IMR-90 (cell line): ENCODE results near the gene IFFO2. TPM values are rescaled to one million over a fixed set of nuclear protein-coding genes. Genes with fewer than 3 reads are reported as not detected.

Experiments used
- ATAC-seq: fragments of 200-7000 bp; cut with Tn5 transposase; 2 replicates; pipeline ENCODE4 v1.9.1; 2020; ENCODE audit warnings: low read depth, mild to moderate bottlenecking, moderate library complexity
- BruUV-seq: library from RNA; stranded (reverse); fragments of 400-500 nt; replicated peaks from 2 replicates; lab custom pipeline; 2021; lab: Mats Ljungman, UMichigan
- CTCF ChIA-PET: fragments of 300-600 bp; formaldehyde crosslinking; extraction: SDS; loops from one replicate; lab custom pipeline; 2021; ENCODE audit warnings: antibody characterized with exemption; lab: Yijun Ruan, JAX
- POLR2A ChIA-PET: fragments of 300-600 bp; sonication (Branson Sonifier 250); formaldehyde crosslinking; loops from one replicate; lab custom pipeline; 2022; ENCODE audit warnings: antibody characterized with exemption; ENCODE audit not compliant: unreplicated experiment; lab: Charles Lee
- DNase-seq: peaks from one replicate; pipeline ENCODE4 v3.0.0; 2013
- H2AFZ ChIP-seq: replicated peaks from 2 replicates; pipeline ENCODE3; 2013; ENCODE audit warnings: low read length, mild to moderate bottlenecking; ENCODE audit not compliant: poor library complexity
- H2AK5ac ChIP-seq: 2 replicates; pipeline ENCODE4 v1.6.1; 2013; ENCODE audit warnings: low read depth, low read length, inconsistent platforms
- H2AK9ac ChIP-seq: replicated peaks from 2 replicates; pipeline ENCODE3; 2013; ENCODE audit warnings: mild to moderate bottlenecking, low read depth, low read length, moderate library complexity; ENCODE audit not compliant: poor library complexity
- H2BK120ac ChIP-seq: 2 replicates; pipeline ENCODE4 v1.6.1; 2013; ENCODE audit warnings: low read depth, low read length, inconsistent platforms
- H2BK15ac ChIP-seq: 3 replicates; pipeline ENCODE4 v1.6.1; 2013; ENCODE audit warnings: low read depth, low read length, inconsistent platforms
- H2BK20ac ChIP-seq: 2 replicates; pipeline ENCODE4 v1.6.1; 2013; ENCODE audit warnings: low read depth, mild to moderate bottlenecking, inconsistent platforms, low read length, moderate library complexity
- H2BK5ac ChIP-seq: 2 replicates; pipeline ENCODE4 v1.6.1; 2013; ENCODE audit warnings: mild to moderate bottlenecking, low read depth, low read length, inconsistent platforms; ENCODE audit not compliant: poor library complexity, severe bottlenecking
- H3K14ac ChIP-seq: replicated peaks from 2 replicates; pipeline ENCODE4 v1.6.1; 2013; ENCODE audit warnings: low read depth, low read length, inconsistent platforms
- H3K18ac ChIP-seq: 2 replicates; pipeline ENCODE4 v1.6.1; 2013; ENCODE audit warnings: low read depth, low read length, control low read depth
- H3K23ac ChIP-seq: 2 replicates; pipeline ENCODE4 v1.6.1; 2013; ENCODE audit warnings: low read depth, low read length, inconsistent platforms
- H3K27ac ChIP-seq: 2 replicates; pipeline ENCODE4 v1.5.1; 2013; ENCODE audit warnings: mild to moderate bottlenecking, control low read depth, low read length; ENCODE audit not compliant: insufficient read depth
- H3K27me3 ChIP-seq: 2 replicates; pipeline ENCODE4 v1.6.1; 2013; ENCODE audit warnings: low read length; ENCODE audit not compliant: control insufficient read depth, insufficient read depth
- H3K36me3 ChIP-seq: 2 replicates; pipeline ENCODE4 v1.6.1; 2013; ENCODE audit warnings: low read length, mixed read lengths; ENCODE audit not compliant: control insufficient read depth, insufficient read depth
- H3K4ac ChIP-seq: 2 replicates; pipeline ENCODE4 v1.6.1; 2013; ENCODE audit warnings: low read depth, low read length, inconsistent platforms
- H3K4me1 ChIP-seq: 2 replicates; pipeline ENCODE4 v1.6.1; 2013; ENCODE audit warnings: low read length, mixed read lengths; ENCODE audit not compliant: control insufficient read depth, insufficient read depth
- H3K4me2 ChIP-seq: 2 replicates; pipeline ENCODE4 v1.6.1; 2013; ENCODE audit warnings: low read depth, mild to moderate bottlenecking, control low read depth, low read length, moderate library complexity
- H3K4me3 ChIP-seq: 2 replicates; pipeline ENCODE4 v1.5.1; 2013; ENCODE audit warnings: low read depth, mild to moderate bottlenecking, control low read depth, low read length, moderate library complexity; ENCODE audit not compliant: insufficient read depth
- H3K56ac ChIP-seq: 2 replicates; pipeline ENCODE4 v1.6.1; 2013; ENCODE audit warnings: low read length, inconsistent platforms; ENCODE audit not compliant: insufficient read depth; ENCODE audit errors: extremely low read depth
- H3K79me1 ChIP-seq, 2 experiments: 2 replicates each; pipeline ENCODE4 v1.6.1; 2013; ENCODE audit warnings: low read length in 2 of 2, inconsistent platforms in 1 of 2, low read depth in 1 of 2
- H3K9ac ChIP-seq: 2 replicates; pipeline ENCODE4 v1.6.1; 2013; ENCODE audit warnings: low read depth, low read length, control low read depth
- H3K9me1 ChIP-seq: 2 replicates; pipeline ENCODE4 v1.6.1; 2013; ENCODE audit warnings: low read length, inconsistent platforms; ENCODE audit not compliant: insufficient read depth
- H3K9me3 ChIP-seq: 2 replicates; pipeline ENCODE4 v1.6.1; 2013; ENCODE audit warnings: low read length; ENCODE audit not compliant: control insufficient read depth, insufficient read depth
- H4K20me1 ChIP-seq: 2 replicates; pipeline ENCODE4 v1.6.1; 2013; ENCODE audit warnings: low read length, inconsistent platforms; ENCODE audit not compliant: insufficient read depth
- H4K5ac ChIP-seq: 2 replicates; pipeline ENCODE4 v1.6.1; 2013; ENCODE audit warnings: mild to moderate bottlenecking, low read depth, low read length, control low read depth
- H4K8ac ChIP-seq, 2 experiments: 2 replicates each; pipeline ENCODE4 v1.6.1; 2013; ENCODE audit warnings: low read depth in 2 of 2, low read length in 2 of 2, control low read depth in 1 of 2, inconsistent platforms in 1 of 2
- H4K91ac ChIP-seq: 2 replicates; pipeline ENCODE4 v1.6.1; 2013; ENCODE audit warnings: low read depth, low read length, inconsistent platforms; ENCODE audit not compliant: insufficient read depth
- BHLHE40 ChIP-seq: fragments of 150-350 bp; IDR thresholded peaks from 2 replicates; pipeline ENCODE4 v1.6.1; 2016; ENCODE audit warnings: mild to moderate bottlenecking, low read depth, low read length
- CEBPB ChIP-seq: IDR thresholded peaks from 2 replicates; pipeline ENCODE4 v1.6.1; 2012; ENCODE audit warnings: low read depth, low read length, improper control_type of control experiment
- CHD1 ChIP-seq: IDR thresholded peaks from 2 replicates; pipeline ENCODE4 v1.6.1; 2012; ENCODE audit warnings: low read depth, low read length, improper control_type of control experiment
- CTCF ChIP-seq: conservative IDR thresholded peaks from 2 replicates; pipeline ENCODE4 v1.5.1; 2012; ENCODE audit warnings: mild to moderate bottlenecking, low read depth, low read length, improper control_type of control experiment
- ELK1 ChIP-seq: fragments of 150-350 bp; IDR thresholded peaks from 2 replicates; pipeline ENCODE4 v1.6.1; 2016; ENCODE audit warnings: low read depth, mild to moderate bottlenecking, low read length, moderate library complexity, borderline replicate concordance
- FOS ChIP-seq: fragments of 150-350 bp; IDR thresholded peaks from 2 replicates; pipeline ENCODE4 v1.6.1; 2016; ENCODE audit warnings: low read depth, low read length
- MAFK ChIP-seq: IDR thresholded peaks from 2 replicates; pipeline ENCODE4 v1.6.1; 2012; ENCODE audit warnings: low read depth, low read length, improper control_type of control experiment
- MAZ ChIP-seq: IDR thresholded peaks from 2 replicates; pipeline ENCODE4 v1.6.1; 2012; ENCODE audit warnings: low read depth, mild to moderate bottlenecking, low read length, improper control_type of control experiment, moderate library complexity, borderline replicate concordance
- MXI1 ChIP-seq: IDR thresholded peaks from 2 replicates; pipeline ENCODE4 v1.6.1; 2012; ENCODE audit warnings: low read depth, mild to moderate bottlenecking, low read length, moderate library complexity, borderline replicate concordance
- NFE2L2 ChIP-seq: fragments of 150-350 bp; IDR thresholded peaks from 2 replicates; pipeline ENCODE4 v1.6.1; 2016; ENCODE audit warnings: low read depth, mild to moderate bottlenecking, low read length
- POLR2A ChIP-seq: IDR thresholded peaks from 2 replicates; pipeline ENCODE4 v1.6.1; 2012; ENCODE audit warnings: mild to moderate bottlenecking, low read depth, low read length
- RAD21 ChIP-seq: IDR thresholded peaks from 2 replicates; pipeline ENCODE4 v1.6.1; 2012; ENCODE audit warnings: low read length, improper control_type of control experiment
- RCOR1 ChIP-seq: IDR thresholded peaks from 2 replicates; pipeline ENCODE4 v1.6.1; 2012; ENCODE audit warnings: mild to moderate bottlenecking, low read length, improper control_type of control experiment; ENCODE audit not compliant: insufficient replicate concordance
- RFX5 ChIP-seq: IDR thresholded peaks from 2 replicates; pipeline ENCODE4 v1.8.0; 2012; ENCODE audit warnings: low read depth, mild to moderate bottlenecking, low read length, moderate library complexity
- SMC3 ChIP-seq: fragments of 150-350 bp; IDR thresholded peaks from 2 replicates; pipeline ENCODE4 v1.6.1; 2016; ENCODE audit warnings: low read depth, mild to moderate bottlenecking, antibody characterized with exemption, low read length, moderate library complexity
- WGBS, 2 experiments: methylation state at CpG; one replicate each; pipeline versions ENCODE4 v1.1.5 to v1.1.7; 2013; ENCODE audit warnings: missing lambda C conversion rate in 2 of 2; ENCODE audit not compliant: insufficient read length in 1 of 2; ENCODE audit errors: extremely low coverage in 2 of 2; 5-methylcytosine and 5-hydroxymethylcytosine counted together
- dilution Hi-C: fragments of 300-500 bp; cut with HindIII; formaldehyde crosslinking; loops from one replicate; pipeline ENCODE4 v1.14.3; 2018; ENCODE audit warnings: low sequenced_read_pairs; ENCODE audit not compliant: unreplicated experiment
- in situ Hi-C: fragments of 300-500 bp; cut with MboI; formaldehyde crosslinking; loops from 3 replicates; pipeline ENCODE4 v1.14.3; 2019; ENCODE audit warnings: low sequenced_read_pairs, inconsistent platforms, mixed read lengths
- intact Hi-C: fragments of 100-400 bp; cut with micrococcal nuclease; formaldehyde crosslinking; loops from 2 replicates; pipeline ENCODE4 v1.10.0; 2022
- polyA plus RNA-seq, 3 experiments: library from polyadenylated mRNA; depleted of rRNA; stranded (reverse); fragments of >200 nt; gene quantifications; 2 replicates each; pipeline ENCODE4 v1.2.3, GENCODE V29; 2012; ENCODE audit warnings: low replicate concordance in 1 of 3
- total RNA-seq: library from RNA; depleted of rRNA; stranded (reverse); fragments of >200 nt; gene quantifications from 2 replicates; pipeline ENCODE4 v1.2.3, GENCODE V29; 2012
- TF ChIP-seq, protein P1 (sequence below): fragments of 150-350 bp; IDR thresholded peaks from 2 replicates; pipeline ENCODE4 v1.6.1; 2017; ENCODE audit warnings: mild to moderate bottlenecking, antibody characterized with exemption, low read length, low read depth

IFFO2 gene
- total and polyA plus RNA-seq, 2 of the 4 experiments (the other 2 are of a cell fraction), result 14.5 to 18.2 TPM

DNA sequence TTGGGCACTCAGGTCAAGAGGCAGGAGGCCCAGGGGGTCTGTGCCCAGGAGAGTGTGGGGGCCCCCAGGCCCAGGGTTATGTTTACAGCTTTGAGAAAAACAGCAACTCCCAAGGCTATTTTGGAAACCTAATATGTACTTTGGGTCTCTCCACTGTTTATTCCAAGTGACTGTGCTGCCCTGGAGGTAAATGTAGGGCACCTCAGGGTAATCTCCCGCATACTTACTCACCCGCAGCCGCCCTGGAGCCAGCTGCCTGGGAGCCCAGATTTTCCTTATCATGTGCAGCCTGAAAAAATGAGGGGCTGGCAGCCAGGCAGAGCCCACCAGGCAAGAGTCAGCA is 20.0 kb downstream of the IFFO2 start:
- Histone ChIP-seq H3K27ac (no peak overlapping the region), H3K23ac (no peak overlapping the region), H3K4me1 (peaks cover 43% of the 10 kb centered on the region), H4K8ac (no peak overlapping the region), H3K4me2 (no peak overlapping the region), H2AFZ (no peak overlapping the region), H3K36me3 (no peaks in the 10 kb centered on the region), H3K9ac (no peak overlapping the region), H3K4me3 (no peak overlapping the region), H3K79me1 (peaks cover 17 to 84% of the 10 kb centered on the region in 2 experiments), H3K9me3 (no peaks in the 10 kb centered on the region), H2AK9ac (no peak overlapping the region), H4K91ac (no peak overlapping the region), H3K9me1 (peaks cover 42% of the 10 kb centered on the region), H3K27me3 (no peaks in the 10 kb centered on the region), H4K20me1 (peaks cover 34% of the 10 kb centered on the region), H2BK5ac (no peak overlapping the region), H3K4ac (no peak overlapping the region), H2BK120ac (no peak overlapping the region), H2BK15ac (no peak overlapping the region), H2AK5ac (no peak overlapping the region), H4K5ac (no peak overlapping the region), H2BK20ac (no peak overlapping the region), H3K14ac (no peak overlapping the region), H3K56ac (no peak overlapping the region), H3K18ac (no peak overlapping the region)
- intact Hi-C loops, result no loop called here
- POLR2A ChIA-PET, result no interaction called here
- dilution Hi-C loops, result no loop called here
- ATAC-seq (no peak), DNase-seq (no peak)
- no TSS peak for BruUV-seq
- TF ChIP-seq RFX5, result no peak
- no peak for TF ChIP-seq FOS
- TF ChIP-seq CEBPB, result no peak
- TF ChIP-seq BHLHE40, result no peak
- TF ChIP-seq MAZ, result no peak
- no peak for TF ChIP-seq MAFK
- TF ChIP-seq RAD21, result no peak
- no peak for TF ChIP-seq CHD1
- TF ChIP-seq, protein P1, sequence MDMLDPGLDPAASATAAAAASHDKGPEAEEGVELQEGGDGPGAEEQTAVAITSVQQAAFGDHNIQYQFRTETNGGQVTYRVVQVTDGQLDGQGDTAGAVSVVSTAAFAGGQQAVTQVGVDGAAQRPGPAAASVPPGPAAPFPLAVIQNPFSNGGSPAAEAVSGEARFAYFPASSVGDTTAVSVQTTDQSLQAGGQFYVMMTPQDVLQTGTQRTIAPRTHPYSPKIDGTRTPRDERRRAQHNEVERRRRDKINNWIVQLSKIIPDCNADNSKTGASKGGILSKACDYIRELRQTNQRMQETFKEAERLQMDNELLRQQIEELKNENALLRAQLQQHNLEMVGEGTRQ, result no peak
- TF ChIP-seq POLR2A, result no peak
- TF ChIP-seq MXI1, result no peak
- TF ChIP-seq SMC3, result no peak
- no peak for TF ChIP-seq NFE2L2
- no peak for TF ChIP-seq RCOR1
- TF ChIP-seq CTCF, result no peak
- no peak for TF ChIP-seq ELK1
- WGBS, 2 experiments, result 100% methylated on average over 3 of the region's 3 CpGs; no CpG with 5 or more reads in 1 of the 2 experiments
- in situ Hi-C loops, result no loop called here
- CTCF ChIA-PET, result no interaction called here
